ENCODE results near the gene C1RL. TPM values are rescaled to one million over a fixed set of nuclear protein-coding genes. Genes with fewer than 3 reads are reported as not detected.

Gene C1RL
- total and polyA plus RNA-seq, 2 of the 4 experiments (the other 2 are of a cell fraction) = 9.1 to 12.3 TPM

- no peak overlapping the region for H4K8ac ChIP-seq (ENCODE audit: low read depth in 2 of 2, low read length in 2 of 2)
- no peak overlapping the region for H2BK20ac ChIP-seq (ENCODE audit: low read depth, low read length)
- H2BK5ac ChIP-seq (ENCODE audit: low read depth, low read length, poor library complexity, severe bottlenecking) = no peak overlapping the region
- no peak overlapping the region for H3K56ac ChIP-seq (ENCODE audit: extremely low read depth, insufficient read depth, low read length)
- no peaks in the 10 kb centered on the region for H3K27me3 ChIP-seq (ENCODE audit: control insufficient read depth, insufficient read depth, low read length)
- no peaks in the 10 kb centered on the region for H3K79me1 ChIP-seq (ENCODE audit: low read depth in 1 of 2, low read length in 2 of 2)
- 74% methylated on average over 4 of the region's 6 CpGs; no CpG with 5 or more reads in 1 of the 2 experiments for WGBS, 2 experiments (ENCODE audit: extremely low coverage in 2 of 2, insufficient read length in 1 of 2)
- H4K20me1 ChIP-seq (ENCODE audit: insufficient read depth, low read length) = no peaks in the 10 kb centered on the region
- no peak for ATAC-seq (ENCODE audit: low read depth)
- no peak overlapping the region; the same call in 1 of the 2 replicates for H3K14ac ChIP-seq (replicated peaks; ENCODE audit: low read depth, low read length)
- peaks cover 11% of the 10 kb centered on the region for H3K4me1 ChIP-seq (ENCODE audit: control insufficient read depth, insufficient read depth, low read length)
- H3K9ac ChIP-seq (ENCODE audit: low read depth, low read length) = no peak overlapping the region
- no peak for DNase-seq
- H2AK5ac ChIP-seq (ENCODE audit: low read depth, low read length) = no peak overlapping the region
- no peak for TF ChIP-seq RCOR1 (IDR thresholded peaks at IDR 0.05; ENCODE audit: insufficient replicate concordance, low read length)
- no peak for TF ChIP-seq MAFK (IDR thresholded peaks at IDR 0.05; ENCODE audit: low read depth, low read length)
- no peak for TF ChIP-seq FOS (IDR thresholded peaks at IDR 0.05; ENCODE audit: low read depth, low read length)
- no peak for TF ChIP-seq ELK1 (IDR thresholded peaks at IDR 0.05; ENCODE audit: borderline replicate concordance, low read depth, low read length)
- no peak for TF ChIP-seq MXI1 (IDR thresholded peaks at IDR 0.05; ENCODE audit: borderline replicate concordance, low read depth, low read length)
- no peak for TF ChIP-seq SMC3 (IDR thresholded peaks at IDR 0.05; ENCODE audit: low read depth, low read length)
- TF ChIP-seq MAZ (IDR thresholded peaks at IDR 0.05; ENCODE audit: borderline replicate concordance, low read depth, low read length) = no peak
- no peak for TF ChIP-seq POLR2A (IDR thresholded peaks at IDR 0.05; ENCODE audit: low read depth, low read length)
- no peak for TF ChIP-seq BHLHE40 (IDR thresholded peaks at IDR 0.05; ENCODE audit: low read depth, low read length)
- TF ChIP-seq RFX5 (IDR thresholded peaks at IDR 0.05; ENCODE audit: low read depth, low read length) = no peak
- no peak for TF ChIP-seq NFE2L2 (IDR thresholded peaks at IDR 0.05; ENCODE audit: low read depth, low read length)
- TF ChIP-seq CHD1 (IDR thresholded peaks at IDR 0.05; ENCODE audit: low read depth, low read length) = no peak
- no peak for TF ChIP-seq USF2 (IDR thresholded peaks at IDR 0.05; ENCODE audit: low read depth, low read length)
- no peak for TF ChIP-seq CEBPB (IDR thresholded peaks at IDR 0.05; ENCODE audit: low read depth, low read length)
- TF ChIP-seq RAD21 (IDR thresholded peaks at IDR 0.05; ENCODE audit: low read length) = no peak
- no peak for TF ChIP-seq CTCF (conservative IDR thresholded peaks at IDR 0.05; ENCODE audit: low read depth, low read length)
- no peak overlapping the region for H2AK9ac ChIP-seq (replicated peaks; ENCODE audit: low read depth, low read length, poor library complexity)
- dilution Hi-C loops (cut with HindIII; ENCODE audit: low sequenced_read_pairs, unreplicated experiment) = no loop called here
- no peak overlapping the region for H3K23ac ChIP-seq (ENCODE audit: low read depth, low read length)
- no peaks in the 10 kb centered on the region for H3K9me3 ChIP-seq (ENCODE audit: control insufficient read depth, insufficient read depth, low read length)
- H2BK120ac ChIP-seq (ENCODE audit: low read depth, low read length) = no peak overlapping the region
- intact Hi-C loops (cut with micrococcal nuclease) = no loop called here
- H3K27ac ChIP-seq (ENCODE audit: insufficient read depth, low read length) = no peak overlapping the region
- in situ Hi-C loops (cut with MboI; ENCODE audit: low sequenced_read_pairs) = loop anchor here (25.0 kb wide), 1 partner anchor 568 kb away; no protein-coding TSS in a partner anchor
- H3K9me1 ChIP-seq (ENCODE audit: insufficient read depth, low read length) = peaks cover 11% of the 10 kb centered on the region
- no peak overlapping the region for H4K5ac ChIP-seq (ENCODE audit: low read depth, low read length)
- no peak overlapping the region for H4K91ac ChIP-seq (ENCODE audit: insufficient read depth, low read depth, low read length)
- no peak overlapping the region for H3K4me2 ChIP-seq (ENCODE audit: low read depth, low read length)
- H2AFZ ChIP-seq (replicated peaks; ENCODE audit: low read length, poor library complexity) = no peak overlapping the region
- ChIA-PET POLR2A (ENCODE audit: unreplicated experiment) (no interaction called here), CTCF (no interaction called here)
- H2BK15ac ChIP-seq (ENCODE audit: low read depth, low read length) = no peak overlapping the region
- H3K18ac ChIP-seq (ENCODE audit: low read depth, low read length) = no peak overlapping the region
- no peak overlapping the region for H3K4me3 ChIP-seq (ENCODE audit: insufficient read depth, low read depth, low read length)
- no peak overlapping the region for H3K4ac ChIP-seq (ENCODE audit: low read depth, low read length)
- BruUV-seq (replicated peaks) = no TSS peak
- H3K36me3 ChIP-seq (ENCODE audit: control insufficient read depth, insufficient read depth, low read length) = peaks cover 45% of the 10 kb centered on the region
Observed at GRCh38 chr12:7069386-7069785, 39.6 kb downstream of the C1RL start.

Measured in IMR-90 (cell line).